Ishikawa (cell line): ENCODE results near the gene TRIM24.

Source experiments
- CEBPB ChIP-seq: IDR thresholded peaks from 2 replicates; pipeline ENCODE4 v1.6.1; 2012
- CREB1 ChIP-seq: IDR thresholded peaks from 2 replicates; pipeline ENCODE4 v1.6.1; 2012; ENCODE audit warnings: low read depth
- EGR1 ChIP-seq: IDR thresholded peaks from 2 replicates; pipeline ENCODE4 v1.6.1; 2012
- EP300 ChIP-seq: IDR thresholded peaks from 2 replicates; pipeline ENCODE4 v1.6.1; 2012; ENCODE audit warnings: borderline replicate concordance
- FOXM1 ChIP-seq: IDR thresholded peaks from 2 replicates; pipeline ENCODE4 v1.6.1; 2012; ENCODE audit warnings: low read depth, borderline replicate concordance
- MAX ChIP-seq: IDR thresholded peaks from 2 replicates; pipeline ENCODE4 v1.6.1; 2012
- NFIC ChIP-seq: IDR thresholded peaks from 2 replicates; pipeline ENCODE4 v1.6.1; 2012
- RAD21 ChIP-seq: IDR thresholded peaks from 2 replicates; pipeline ENCODE4 v1.6.1; 2012; ENCODE audit warnings: low read depth
- REST ChIP-seq: IDR thresholded peaks from 2 replicates; pipeline ENCODE4 v1.6.1; 2012; ENCODE audit warnings: low read depth, mild to moderate bottlenecking
- TAF1 ChIP-seq: IDR thresholded peaks from 2 replicates; pipeline ENCODE4 v1.6.1; 2012; ENCODE audit warnings: low read depth, mild to moderate bottlenecking
- TCF12 ChIP-seq: IDR thresholded peaks from 2 replicates; pipeline ENCODE4 v1.6.1; 2012; ENCODE audit warnings: low read depth
- TEAD4 ChIP-seq: IDR thresholded peaks from 2 replicates; pipeline ENCODE4 v1.6.1; 2012
- USF1 ChIP-seq: IDR thresholded peaks from 2 replicates; pipeline ENCODE4 v1.6.1; 2012
- YY1 ChIP-seq: IDR thresholded peaks from 2 replicates; pipeline ENCODE4 v1.6.1; 2012; ENCODE audit warnings: low read depth
- ZBTB7A ChIP-seq: IDR thresholded peaks from 2 replicates; pipeline ENCODE4 v1.6.1; 2012; ENCODE audit warnings: low read depth

TRIM24 gene

GRCh38 chr7:138460176-138460648 lies at the start of gene TRIM24:
Gene TRIM24, plus strand, starts transcription at chr7:138460259. Its CDS starts 290 bp downstream, at chr7:138460549.
- TF ChIP-seq EP300 (peak; percentile 16; the same call in 1 of the 2 replicates), YY1 (no peak), CEBPB (no peak), RAD21 (no peak), ZBTB7A (no peak), TAF1 (peak; percentile 73), USF1 (0 out of 2 replicates have a peak, but pooled peaks have one; percentile 28), CREB1 (no peak), NFIC (no peak), MAX (peak; percentile 63), FOXM1 (no peak), REST (no peak), TEAD4 (no peak), TCF12 (peak; percentile 51; the same call in 1 of the 2 replicates), EGR1 (0 out of 2 replicates have a peak, but pooled peaks have one; percentile 23)

DNA sequence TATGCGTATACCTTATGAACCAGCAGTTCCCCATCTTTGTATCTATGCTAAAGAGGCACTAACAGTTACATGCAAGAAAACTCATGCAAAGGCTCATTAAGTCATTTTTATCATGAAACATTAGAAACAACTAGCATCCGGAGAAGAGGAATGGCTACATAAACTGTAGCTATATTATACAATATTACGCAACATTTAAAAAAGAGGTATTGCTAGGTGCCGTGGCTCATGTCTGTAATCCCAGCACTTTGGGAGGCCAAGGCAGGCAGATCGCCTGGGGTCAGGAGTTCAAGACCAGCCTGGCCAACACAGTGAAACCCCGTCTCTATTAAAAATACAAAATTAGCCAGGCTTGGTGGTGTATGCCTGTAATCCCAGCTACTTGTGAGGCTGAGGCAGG lies 47.1 kb upstream of the TRIM24 start:
- TF ChIP-seq CEBPB: peak; percentile 25; the same call in 1 of the 2 replicates

- TF ChIP-seq CREB1 (no peak), NFIC (no peak), FOXM1 (no peak), EGR1 (no peak), YY1 (no peak), TEAD4 (no peak), REST (no peak), RAD21 (no peak), MAX (no peak), EP300 (no peak), USF1 (no peak), TAF1 (no peak), ZBTB7A (no peak), CEBPB (no peak), TCF12 (no peak)
These were observed 42.9 kb upstream of the TRIM24 start for GRCh38 chr7:138417078-138417700.

- TF ChIP-seq RAD21 (no peak), REST (no peak), FOXM1 (no peak), USF1 (no peak), TAF1 (no peak), CREB1 (no peak), EP300 (no peak), CEBPB (no peak)
These were observed 42.3 kb upstream of the TRIM24 start for GRCh38 chr7:138417764-138418163.
